HAP-1 (cell line): Measurements from ENCODE around the gene DLEC1.
"Not testable (repeated sequence)": the region's sequence is repeated elsewhere in the genome, so short reads cannot be mapped to it uniquely, and the experiment has no call there.

Source experiments
- DNase-seq, 2 experiments: peaks; one replicate each; pipeline ENCODE4 v3.0.0-alpha.2; 2016 to 2020; ENCODE audit warnings: low spot score in 2 of 2
- H3K27me3 ChIP-seq: fragments of 250-450 bp; sonication (Bioruptor Pico); 2 replicates; pipeline ENCODE4 v1.5.1; 2020; ENCODE audit warnings: low read depth, mild to moderate bottlenecking, moderate library complexity
- H3K36me3 ChIP-seq: fragments of 250-450 bp; sonication (Bioruptor Pico); replicated peaks from 2 replicates; pipeline ENCODE4 v1.5.1; 2020; ENCODE audit warnings: mild to moderate bottlenecking
- H3K4me1 ChIP-seq: fragments of 250-450 bp; sonication (Bioruptor Pico); 2 replicates; pipeline ENCODE4 v1.5.1; 2020; ENCODE audit warnings: mild to moderate bottlenecking
- H3K4me3 ChIP-seq: fragments of 250-450 bp; sonication (Bioruptor Pico); 2 replicates; pipeline ENCODE4 v1.5.1; 2020; ENCODE audit warnings: mild to moderate bottlenecking, moderate library complexity
- H3K9me3 ChIP-seq: fragments of 250-450 bp; sonication (Bioruptor Pico); 2 replicates; pipeline ENCODE4 v1.5.1; 2020; ENCODE audit warnings: mild to moderate bottlenecking, moderate library complexity
- in situ Hi-C: fragments of 300-500 bp; cut with MboI; formaldehyde crosslinking; loops from 3 replicates; pipeline ENCODE4 v1.14.3; 2020; ENCODE audit warnings: low sequenced_read_pairs, inconsistent platforms, mixed read lengths

The DLEC1 gene

DNA sequence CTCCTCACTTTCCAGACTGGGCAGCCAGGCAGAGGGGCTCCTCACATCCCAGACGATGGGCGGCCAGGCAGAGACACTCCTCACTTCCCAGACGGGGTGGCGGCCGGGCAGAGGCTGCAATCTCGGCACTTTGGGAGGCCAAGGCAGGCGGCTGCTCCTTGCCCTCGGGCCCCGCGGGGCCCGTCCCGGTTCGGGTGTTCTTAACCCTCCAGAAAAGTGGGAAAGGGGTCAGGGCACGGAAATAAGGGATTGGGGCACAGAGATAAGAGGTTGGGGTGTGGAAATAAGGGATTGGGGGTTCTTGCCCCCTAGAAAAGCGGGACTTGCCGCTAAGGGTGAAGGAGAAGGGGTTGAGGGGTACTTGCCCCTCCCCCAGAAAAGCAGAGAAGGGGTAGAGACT is 43.3 kb downstream of the DLEC1 start:
- in situ Hi-C loops, DNase-seq, H3K9me3 ChIP-seq, H3K4me3 ChIP-seq, H3K4me1 ChIP-seq, H3K36me3 ChIP-seq, H3K27me3 ChIP-seq: not testable (repeated sequence)

DNA sequence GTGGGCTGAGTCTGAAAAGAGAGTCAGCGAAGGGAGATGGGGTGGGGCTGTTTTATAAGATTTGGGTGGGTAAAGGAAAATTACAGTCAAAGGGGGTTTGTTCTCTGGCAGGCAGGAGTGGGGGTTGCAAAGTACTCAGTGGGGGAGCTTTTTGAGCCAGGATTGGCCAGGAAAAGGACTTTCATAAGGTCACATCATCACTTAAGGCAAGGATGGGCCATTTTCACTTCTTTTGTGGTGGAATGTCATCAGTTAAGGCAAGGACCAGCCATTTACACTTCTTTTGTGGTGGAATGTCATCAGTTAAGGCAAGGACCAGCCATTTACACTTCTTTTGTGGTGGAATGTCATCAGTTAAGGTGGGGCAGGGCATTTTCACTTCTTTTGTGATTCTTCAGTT is 44.2 kb downstream of the DLEC1 start:
- DNase-seq, H3K4me1 ChIP-seq, H3K4me3 ChIP-seq, in situ Hi-C loops, H3K9me3 ChIP-seq, H3K27me3 ChIP-seq, H3K36me3 ChIP-seq: not testable (repeated sequence)

DNA sequence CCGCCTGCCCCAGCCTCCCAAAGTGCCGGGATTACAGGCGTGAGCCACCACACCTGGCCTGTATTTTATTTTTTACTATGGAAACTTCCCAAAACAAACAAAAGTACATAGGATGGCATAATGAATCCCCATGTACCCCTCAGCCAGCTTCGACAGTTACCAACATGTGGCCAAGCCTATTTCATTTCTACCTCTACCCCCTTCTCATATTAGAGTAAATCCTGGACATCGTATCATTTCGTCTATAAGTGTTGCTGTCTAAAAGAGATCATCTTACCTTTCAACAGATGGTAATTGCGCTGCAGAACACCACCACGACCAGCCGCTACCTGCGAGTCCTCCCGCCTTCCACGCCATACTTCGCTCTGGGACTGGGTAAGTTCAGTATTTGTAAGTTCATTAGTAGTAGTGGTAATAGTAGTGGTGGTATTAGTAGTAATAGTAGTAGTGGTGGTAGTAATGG is 44.9 kb downstream of the DLEC1 start:
- H3K4me3 ChIP-seq: no peak overlapping the region
- in situ Hi-C loops: no loop called here
- peaks cover 3% of the 10 kb centered on the region; the same call in 1 of the 2 replicates for H3K9me3 ChIP-seq
- no peaks in the 10 kb centered on the region for H3K36me3 ChIP-seq
- no peaks in the 10 kb centered on the region for H3K27me3 ChIP-seq
- H3K4me1 ChIP-seq: no peaks in the 10 kb centered on the region
- DNase-seq: peak in 1 of 2 experiments; percentile 18

DNA sequence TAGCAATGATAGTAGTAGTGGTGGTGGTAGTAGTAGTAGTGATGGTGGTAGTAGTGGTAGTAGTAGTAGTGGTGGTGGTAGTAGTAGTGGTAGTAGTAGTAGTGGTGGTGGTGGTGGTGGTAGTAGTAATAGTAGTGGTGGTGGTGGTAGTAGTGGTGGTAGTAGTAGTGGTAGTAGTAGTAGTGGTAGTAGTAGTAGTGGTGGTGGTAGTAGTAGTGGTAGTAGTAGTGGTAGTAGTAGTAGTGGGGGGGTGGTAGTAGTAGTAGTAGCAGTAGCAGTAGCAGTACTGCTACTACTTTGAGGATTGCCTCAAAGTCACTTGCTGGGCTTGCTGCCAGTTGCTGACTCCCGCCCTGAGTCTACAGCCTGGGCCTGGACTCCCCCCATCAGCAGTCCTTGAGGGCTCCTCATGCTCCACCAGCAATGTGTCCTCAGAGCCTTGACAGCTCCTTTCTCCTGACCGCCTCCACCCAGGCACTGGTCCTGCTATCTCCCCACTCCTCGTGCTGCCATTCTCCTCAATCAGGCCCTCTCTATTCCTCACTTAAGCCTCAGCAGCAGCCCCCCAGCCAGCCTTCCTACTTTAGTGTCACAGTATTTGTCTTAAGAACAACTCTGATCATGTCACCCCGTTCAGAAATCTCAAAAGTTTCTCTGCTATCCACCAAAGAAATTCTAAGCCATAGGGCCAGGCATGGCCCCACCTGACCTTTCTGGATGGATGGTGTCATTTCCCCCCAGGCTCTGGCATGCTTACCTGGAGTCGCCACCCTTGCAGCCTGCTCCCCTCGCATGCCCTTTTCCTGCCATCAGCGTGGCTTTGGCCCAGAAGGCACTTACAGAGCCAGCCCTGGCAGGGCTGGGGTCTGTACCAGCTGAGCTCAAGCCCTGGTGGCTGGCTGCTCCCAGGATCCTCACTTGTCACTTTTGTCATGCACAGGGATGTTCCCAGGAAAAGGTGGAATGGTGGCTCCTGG is 45.6 kb downstream of the DLEC1 start:
- no peaks in the 10 kb centered on the region for H3K36me3 ChIP-seq
- no peaks in the 10 kb centered on the region for H3K27me3 ChIP-seq
- in situ Hi-C loops: no loop called here
- peaks cover 3% of the 10 kb centered on the region; the same call in 1 of the 2 replicates for H3K9me3 ChIP-seq
- no peak overlapping the region for H3K4me3 ChIP-seq
- H3K4me1 ChIP-seq: no peaks in the 10 kb centered on the region
- peak in 1 of 2 experiments; percentile 76 for DNase-seq

DNA sequence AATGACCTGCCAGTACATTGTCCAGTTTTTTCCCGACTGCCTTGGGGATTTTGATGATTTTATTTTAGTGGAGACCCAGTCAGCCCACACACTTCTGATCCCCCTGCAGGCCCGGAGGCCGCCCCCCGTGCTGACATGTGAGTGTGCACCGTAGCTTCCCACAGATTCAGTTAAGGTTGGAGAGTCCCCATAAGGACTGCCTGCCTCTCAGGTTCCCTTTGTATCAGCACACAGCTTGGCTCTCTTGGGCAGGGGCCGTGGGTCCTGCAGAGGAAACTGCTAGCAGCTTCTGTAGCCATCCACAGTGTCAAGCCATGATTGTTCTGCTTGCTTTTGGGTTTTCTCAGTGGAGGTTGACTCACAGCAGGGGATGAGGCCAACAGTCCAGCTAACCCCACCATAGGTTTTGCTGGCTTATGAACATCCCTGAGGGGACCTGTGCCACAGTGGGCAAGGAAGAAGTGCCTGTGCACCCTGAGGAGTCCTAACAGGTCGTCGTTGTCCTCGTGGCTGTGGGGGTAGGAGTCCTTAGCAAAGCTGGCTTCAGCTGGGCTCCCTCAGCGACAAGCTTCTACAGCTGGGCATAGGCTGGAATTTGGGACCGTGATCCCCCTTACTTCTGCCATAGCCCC is 46.4 kb downstream of the DLEC1 start:
- no peak for DNase-seq
- in situ Hi-C loops: no loop called here
- no peak overlapping the region for H3K4me3 ChIP-seq
- peaks cover 3% of the 10 kb centered on the region; the same call in 1 of the 2 replicates for H3K9me3 ChIP-seq
- H3K4me1 ChIP-seq: no peaks in the 10 kb centered on the region
- H3K27me3 ChIP-seq: no peaks in the 10 kb centered on the region
- no peaks in the 10 kb centered on the region for H3K36me3 ChIP-seq

DNA sequence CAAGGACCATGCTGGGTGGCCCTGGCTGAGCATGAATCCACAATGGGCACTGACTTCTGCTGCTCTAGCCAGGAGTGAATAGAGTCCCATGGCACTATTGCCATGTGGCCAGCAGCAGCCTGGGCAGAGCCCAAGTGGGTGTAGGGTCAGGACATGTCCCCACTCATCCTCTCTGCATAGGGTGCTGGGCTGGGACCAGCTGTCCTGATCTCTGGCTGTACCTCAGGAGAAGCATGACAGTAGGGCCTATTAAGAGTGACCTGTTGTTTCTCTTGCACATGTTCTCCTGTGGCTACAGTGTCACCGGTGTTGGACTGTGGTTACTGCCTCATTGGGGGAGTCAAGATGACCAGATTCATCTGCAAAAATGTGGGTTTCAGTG is 46.9 kb downstream of the DLEC1 start:
- DNase-seq: no peak
- Histone ChIP-seq H3K27me3 (no peaks in the 10 kb centered on the region), H3K4me3 (no peak overlapping the region), H3K9me3 (peaks cover 3% of the 10 kb centered on the region; the same call in 1 of the 2 replicates), H3K4me1 (no peaks in the 10 kb centered on the region), H3K36me3 (no peaks in the 10 kb centered on the region)
- in situ Hi-C loops: no loop called here

DNA sequence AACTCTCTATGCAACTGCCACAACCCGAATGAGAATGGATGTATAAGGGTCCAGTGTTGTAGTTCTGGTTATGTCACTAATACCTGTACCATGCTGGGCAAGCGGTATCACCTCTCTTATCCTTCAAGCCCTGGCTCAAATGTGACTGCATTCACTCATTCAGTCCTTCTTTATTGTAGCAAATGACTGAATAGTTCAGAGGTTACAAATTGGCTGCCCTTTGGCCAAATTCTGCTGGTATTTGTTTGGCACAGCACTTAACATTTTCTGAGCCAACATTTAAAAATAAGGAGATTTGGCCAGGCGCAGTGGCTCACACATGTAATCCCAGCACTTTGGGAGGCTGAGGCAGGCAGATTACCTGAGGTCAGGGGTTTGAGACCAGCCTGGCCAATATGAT is 47.5 kb downstream of the DLEC1 start:
- Histone ChIP-seq H3K36me3 (no peaks in the 10 kb centered on the region), H3K4me1 (no peaks in the 10 kb centered on the region), H3K4me3 (no peak overlapping the region), H3K27me3 (no peaks in the 10 kb centered on the region; the same call in 1 of the 2 replicates), H3K9me3 (peaks cover 3% of the 10 kb centered on the region; the same call in 1 of the 2 replicates)
- no peak for DNase-seq
- in situ Hi-C loops: no loop called here

DNA sequence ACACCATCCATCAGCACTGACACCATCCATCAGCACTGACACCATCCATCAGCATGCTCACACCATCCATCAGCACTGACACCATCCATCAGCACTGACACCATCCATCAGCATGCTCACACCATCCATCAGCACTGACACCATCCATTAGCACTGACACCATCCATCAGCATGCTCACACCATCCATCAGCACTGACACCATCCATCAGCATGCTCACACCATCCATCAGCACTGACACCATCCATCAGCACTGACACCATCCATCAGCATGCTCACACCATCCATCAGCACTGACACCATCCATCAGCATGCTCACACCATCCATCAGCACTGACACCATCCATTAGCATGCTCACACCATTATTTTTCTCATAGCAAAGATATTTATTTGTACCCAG is 48.3 kb downstream of the DLEC1 start:
- in situ Hi-C loops, H3K4me1 ChIP-seq, H3K4me3 ChIP-seq, H3K27me3 ChIP-seq, DNase-seq, H3K9me3 ChIP-seq, H3K36me3 ChIP-seq: not testable (repeated sequence)

DNA sequence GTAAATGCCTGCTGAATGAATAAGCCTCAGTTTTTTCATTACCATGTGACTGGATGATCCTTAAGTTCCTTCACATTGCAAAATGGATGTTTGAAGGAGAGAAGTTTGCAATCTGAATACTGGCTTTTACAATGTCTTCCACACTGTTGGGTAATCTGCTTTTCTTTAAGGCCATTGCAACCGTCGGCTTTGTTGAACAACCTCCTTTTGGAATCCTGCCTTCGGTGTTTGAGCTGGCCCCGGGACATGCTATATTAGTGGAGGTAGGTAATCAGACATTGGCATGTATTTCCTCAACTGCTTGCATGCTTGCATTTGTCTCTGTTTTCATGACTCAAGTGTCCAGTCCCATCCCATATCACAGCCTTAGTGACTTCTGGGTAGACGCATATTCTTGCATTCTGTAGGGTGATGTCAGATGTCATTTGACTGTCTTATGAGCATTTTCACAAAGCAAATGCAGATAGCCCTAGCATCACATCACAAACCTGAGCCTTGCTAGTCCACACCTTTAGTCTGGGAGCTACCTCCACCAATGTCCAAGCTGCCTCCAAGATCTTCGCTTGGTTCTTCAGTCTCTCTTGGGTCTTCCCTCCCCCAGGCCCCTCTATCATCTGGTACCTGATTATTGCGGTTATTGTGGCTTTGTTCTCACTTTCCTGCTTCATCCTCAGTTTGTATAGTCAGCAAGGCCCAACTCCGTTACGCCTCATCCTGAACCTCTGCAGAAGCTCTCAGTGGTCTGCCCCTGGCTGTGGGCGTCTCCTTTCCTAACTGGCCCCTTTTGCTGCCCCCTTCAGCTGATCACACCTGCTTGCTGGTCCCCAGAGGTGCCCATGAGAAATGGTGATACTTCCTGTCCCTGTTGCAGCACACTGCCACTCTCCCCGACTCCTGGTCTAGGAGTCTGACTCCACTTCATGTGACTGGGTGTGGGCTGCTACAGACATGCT is 49.4 kb downstream of the DLEC1 start:
- peaks cover 15% of the 10 kb centered on the region for H3K27me3 ChIP-seq
- in situ Hi-C loops: no loop called here
- H3K36me3 ChIP-seq: no peaks in the 10 kb centered on the region
- peaks cover 3% of the 10 kb centered on the region; the same call in 1 of the 2 replicates for H3K9me3 ChIP-seq
- H3K4me1 ChIP-seq: no peaks in the 10 kb centered on the region
- DNase-seq: no peak
- no peak overlapping the region for H3K4me3 ChIP-seq

DNA sequence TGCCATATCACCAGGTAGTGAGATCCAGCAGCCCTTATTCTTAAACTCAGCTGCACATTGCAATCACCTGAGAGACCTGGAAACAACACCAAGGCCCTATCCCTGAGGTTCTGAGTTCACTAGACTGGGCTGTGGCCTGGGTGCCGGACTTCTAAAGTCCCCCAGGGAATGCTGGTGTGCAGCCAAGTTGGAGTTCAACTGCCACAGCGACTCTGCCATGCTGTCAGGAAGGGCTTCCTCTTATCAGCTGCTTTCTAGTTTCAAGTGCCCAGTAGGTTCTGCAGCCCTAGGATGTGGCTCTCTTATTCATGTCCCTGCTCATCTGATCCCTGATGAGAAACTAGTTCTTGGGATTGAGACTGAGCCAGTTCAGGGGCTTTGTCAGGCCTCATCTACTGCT is 50.2 kb downstream of the DLEC1 start:
- Histone ChIP-seq H3K4me3 (no peak overlapping the region), H3K9me3 (peaks cover under 1% of the 10 kb centered on the region; the same call in 1 of the 2 replicates), H3K4me1 (no peaks in the 10 kb centered on the region), H3K27me3 (peaks cover 21% of the 10 kb centered on the region), H3K36me3 (no peaks in the 10 kb centered on the region)
- in situ Hi-C loops: no loop called here
- DNase-seq: no peak

DNA sequence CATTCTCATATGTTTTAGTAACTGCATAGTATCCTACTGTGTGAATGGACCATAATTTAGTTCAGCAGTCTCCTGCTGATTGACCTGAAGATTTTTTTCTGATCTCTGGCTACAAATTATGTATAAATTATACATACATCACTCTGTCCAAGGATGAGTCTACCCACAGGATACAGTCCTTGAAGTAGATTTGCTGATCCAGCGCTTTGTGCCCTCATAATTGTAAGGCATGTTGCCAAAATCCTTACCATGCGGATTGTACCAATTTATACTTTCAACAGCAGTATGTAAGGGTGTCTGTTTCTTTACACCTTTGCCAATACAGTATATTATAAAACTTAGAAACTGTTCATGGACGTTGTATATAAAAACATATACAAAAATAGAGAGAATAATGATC is 51.4 kb downstream of the DLEC1 start:
- H3K9me3 ChIP-seq: no peaks in the 10 kb centered on the region
- no peak overlapping the region for H3K4me3 ChIP-seq
- in situ Hi-C loops: no loop called here
- DNase-seq: no peak
- peaks cover 23% of the 10 kb centered on the region for H3K27me3 ChIP-seq
- H3K36me3 ChIP-seq: no peaks in the 10 kb centered on the region
- no peaks in the 10 kb centered on the region for H3K4me1 ChIP-seq

DNA sequence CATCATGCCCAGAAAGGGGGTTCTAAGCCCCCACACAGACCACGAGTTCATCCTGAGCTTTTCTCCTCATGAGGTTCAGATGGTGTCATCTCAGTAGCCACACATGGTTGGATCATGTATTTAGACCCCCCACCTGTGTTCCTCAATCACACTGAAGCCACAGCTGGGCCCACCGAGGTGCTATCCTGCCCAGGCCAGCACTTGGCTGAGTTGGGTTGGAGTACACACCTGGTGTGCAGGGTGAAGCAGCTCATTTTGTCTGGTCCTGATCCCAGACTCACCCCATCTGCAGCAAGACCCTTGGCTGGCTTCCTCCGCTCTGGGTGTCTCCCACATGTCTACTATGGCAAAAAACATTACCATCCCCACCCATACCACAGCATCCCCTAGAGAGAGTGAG is 56.0 kb downstream of the DLEC1 start:
- no peak for DNase-seq
- in situ Hi-C loops: no loop called here
- Histone ChIP-seq H3K4me3 (no peak overlapping the region), H3K4me1 (no peaks in the 10 kb centered on the region), H3K27me3 (peaks cover 26% of the 10 kb centered on the region), H3K36me3 (no peaks in the 10 kb centered on the region), H3K9me3 (no peaks in the 10 kb centered on the region)

DNA sequence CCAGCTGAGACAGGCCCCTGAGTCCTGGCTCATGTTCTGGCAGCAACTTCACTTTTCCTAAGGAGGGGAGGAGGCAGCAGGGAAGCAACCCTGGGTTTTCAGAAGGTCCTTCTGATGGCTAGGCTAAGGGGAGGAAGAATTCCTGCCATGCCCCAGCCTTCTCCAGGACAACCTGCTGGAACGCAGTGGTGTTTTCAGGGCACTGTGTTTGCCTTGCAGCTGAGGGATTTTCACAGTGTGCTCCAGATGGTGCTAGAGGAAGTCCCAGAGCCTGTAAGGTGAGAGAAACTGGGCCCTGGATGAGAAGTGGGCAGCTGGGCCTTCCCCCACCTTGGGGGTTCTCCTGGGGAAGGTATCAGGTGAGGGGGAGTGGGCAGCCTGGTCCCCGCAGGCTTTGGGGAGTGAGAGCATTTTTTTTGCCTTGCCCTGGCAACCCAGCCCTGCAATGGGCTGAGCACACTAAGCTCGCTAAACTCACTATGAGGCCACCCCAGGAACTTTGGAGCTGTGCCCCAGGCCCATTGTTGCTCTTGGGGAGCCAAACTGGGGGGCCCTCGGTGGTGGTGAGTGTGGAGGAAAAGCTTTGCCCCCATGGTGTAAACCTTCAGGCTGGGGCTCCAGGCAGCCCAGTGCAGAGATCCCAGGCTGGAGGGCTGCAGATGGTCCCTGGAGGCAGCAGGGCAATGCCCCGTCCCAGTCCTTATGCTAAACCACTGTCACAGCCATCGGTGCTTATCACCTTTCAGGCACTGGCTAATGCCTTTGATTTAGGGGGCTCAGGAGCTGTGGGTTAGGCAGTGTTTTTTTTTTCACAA is 56.9 kb downstream of the DLEC1 start:
- Histone ChIP-seq H3K4me3 (no peak overlapping the region), H3K4me1 (no peaks in the 10 kb centered on the region), H3K9me3 (no peaks in the 10 kb centered on the region), H3K36me3 (no peaks in the 10 kb centered on the region), H3K27me3 (peaks cover 30% of the 10 kb centered on the region)
- DNase-seq: no peak
- in situ Hi-C loops: no loop called here
